RWPE1 (cell line): ENCODE data around the gene GREM2.

Source experiments
- CTCF ChIA-PET: fragments of 350-600 bp; sonication (Branson Sonifier 250); formaldehyde crosslinking; extraction: SDS; loops from one replicate; lab custom pipeline; 2021; lab: Yijun Ruan, JAX
- POLR2A ChIA-PET: fragments of 400-600 bp; formaldehyde crosslinking; extraction: SDS; loops from one replicate; lab custom pipeline; 2020; ENCODE audit warnings: antibody characterized with exemption; ENCODE audit not compliant: low non-redundant PET; lab: Yijun Ruan, JAX
- DNase-seq: peaks from one replicate; pipeline ENCODE4 v3.0.0; 2012; ENCODE audit warnings: low spot score
- H3K27ac ChIP-seq: fragments of 450-650 bp; 2 replicates; pipeline ENCODE4 v1.5.1; 2017
- CTCF ChIP-seq: fragments of 450-650 bp; conservative IDR thresholded peaks from 2 replicates; pipeline ENCODE4 v1.5.1; 2017; ENCODE audit warnings: low read depth, mild to moderate bottlenecking

Gene GREM2

DNA sequence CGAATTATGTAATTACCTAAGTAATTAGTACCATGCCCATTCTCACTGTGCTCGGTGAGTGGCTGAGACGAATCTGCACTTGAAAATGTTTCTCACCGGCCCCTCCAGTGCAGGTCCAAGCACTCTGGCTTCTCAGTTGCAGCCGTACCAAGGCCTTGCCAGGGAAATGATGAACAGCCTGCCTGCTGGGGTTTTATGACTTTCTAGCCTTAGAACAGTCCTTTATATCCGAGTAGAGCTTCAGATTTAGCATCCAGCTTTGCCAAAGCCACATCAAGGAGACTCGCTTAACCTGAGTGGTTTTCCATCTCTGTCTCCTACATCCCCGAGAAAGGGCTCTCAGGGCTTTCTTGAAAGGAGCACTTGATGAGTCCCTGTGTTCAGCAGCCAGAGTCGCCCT, 83.4 kb downstream of the GREM2 start:
- CTCF ChIA-PET = no interaction called here
- no peak for DNase-seq

GRCh38 chr1:240527086-240527485, 84.9 kb downstream of the GREM2 start:
- CTCF ChIA-PET = no interaction called here
- TF ChIP-seq CTCF = no peak
- no peak overlapping the region for H3K27ac ChIP-seq
- POLR2A ChIA-PET = no interaction called here
- no peak for DNase-seq

More for the DNA sequence above, 83.4 kb downstream of the GREM2 start:
- POLR2A ChIA-PET = no interaction called here
- no peak overlapping the region for H3K27ac ChIP-seq
- no peak for TF ChIP-seq CTCF

GRCh38 chr1:240526312-240526711, 85.6 kb downstream of the GREM2 start:
- no peak for TF ChIP-seq CTCF
- CTCF ChIA-PET = interaction anchor here (0.7 kb wide), 1 partner anchor 9 kb away, joined by 3 read pairs; no protein-coding TSS in a partner anchor

DNA sequence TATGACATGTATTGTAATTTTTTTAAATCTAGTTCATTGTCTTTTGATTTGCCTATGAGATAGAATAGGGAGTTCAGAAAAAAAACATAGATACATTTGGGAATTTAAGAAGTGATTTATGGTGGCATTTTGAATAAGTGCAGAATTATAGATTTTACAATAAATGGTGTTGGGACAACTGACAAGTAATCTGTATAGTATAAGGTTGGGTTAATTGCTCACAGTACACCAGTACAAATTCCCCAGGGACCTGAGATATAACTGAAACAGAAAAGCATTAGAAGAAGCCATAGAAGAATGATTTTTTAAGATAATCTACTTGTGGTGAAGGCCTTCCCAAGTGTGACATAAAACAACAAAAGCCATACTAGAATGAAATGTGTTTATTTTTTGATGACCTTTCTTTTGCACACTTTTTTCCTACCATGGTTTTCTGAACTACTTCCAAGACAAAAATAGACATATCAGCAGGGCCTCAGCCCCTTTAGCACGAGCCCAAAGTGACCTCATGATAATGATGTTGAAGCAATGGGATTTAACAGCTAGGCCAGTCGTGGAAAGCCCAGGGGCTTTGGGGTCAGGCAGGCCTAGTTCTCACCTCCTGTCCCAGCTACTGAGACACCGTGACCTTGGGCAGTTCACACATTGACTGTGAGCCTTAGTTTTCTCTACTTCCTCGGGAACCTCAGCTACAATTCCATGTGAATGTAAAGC, 87.4 kb downstream of the GREM2 start:
- TF ChIP-seq CTCF = no peak
- CTCF ChIA-PET = interaction anchor here (0.7 kb wide), 1 partner anchor 203 kb away, joined by 3 read pairs; no protein-coding TSS in a partner anchor
- POLR2A ChIA-PET = no interaction called here
- no peak for DNase-seq
- no peak overlapping the region for H3K27ac ChIP-seq

More at GRCh38 chr1:240526312-240526711, 85.6 kb downstream of the GREM2 start:
- POLR2A ChIA-PET = no interaction called here
- H3K27ac ChIP-seq = no peak overlapping the region
- DNase-seq = no peak

DNA sequence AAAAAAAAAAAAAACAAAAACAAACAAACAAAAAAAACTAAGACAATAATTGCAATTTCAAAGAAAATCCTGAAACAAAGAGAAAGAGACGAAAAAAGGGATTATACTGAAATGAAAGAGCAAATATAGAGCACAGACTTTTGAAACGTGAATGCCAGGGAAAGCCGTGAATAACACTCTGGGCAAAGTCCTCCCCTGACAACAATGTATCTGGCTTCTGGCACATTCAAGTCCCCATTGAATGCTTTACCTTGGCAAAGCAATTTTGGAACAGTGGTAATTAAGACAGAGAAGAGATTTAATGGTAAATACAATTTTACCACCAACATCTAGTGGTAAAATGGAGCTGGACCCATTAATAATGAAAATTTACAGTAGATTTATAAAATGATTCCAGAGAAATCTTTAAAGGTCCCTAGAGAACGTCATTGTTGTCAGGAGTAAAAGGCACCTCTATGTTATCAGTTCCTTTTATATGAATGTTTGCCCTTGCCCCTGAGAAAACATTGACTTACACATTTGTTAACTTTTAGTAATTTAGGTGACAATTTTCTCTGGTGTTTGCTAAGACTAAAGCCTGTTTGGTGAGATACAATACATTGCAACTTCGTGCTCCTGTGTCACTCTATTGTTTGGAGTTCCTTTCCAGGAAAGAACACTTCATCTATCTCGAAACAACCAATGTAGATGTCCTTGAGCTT, 89.7 kb downstream of the GREM2 start:
- DNase-seq = no peak
- POLR2A ChIA-PET = no interaction called here
- CTCF ChIA-PET = no interaction called here
- TF ChIP-seq CTCF = no peak
- H3K27ac ChIP-seq = no peak overlapping the region

DNA sequence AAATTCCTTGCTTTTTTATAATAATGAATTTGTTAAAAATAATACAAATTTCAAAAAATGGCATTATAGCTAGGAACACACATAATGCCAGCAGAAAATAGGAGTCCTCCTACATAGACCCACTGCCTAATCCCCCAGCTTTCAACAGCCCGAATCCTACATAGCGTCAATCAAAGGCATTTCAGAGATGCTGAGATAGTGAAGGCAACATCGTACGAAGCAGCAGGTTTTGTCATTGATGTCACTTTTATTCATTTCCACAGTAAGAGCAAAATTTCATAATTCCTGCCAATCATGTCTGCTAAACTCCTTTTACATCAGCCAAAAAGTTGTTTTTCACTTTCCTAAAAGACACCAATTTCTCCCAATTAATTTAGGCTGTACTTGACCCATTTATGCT, 94.1 kb downstream of the GREM2 start:
- ChIA-PET POLR2A (no interaction called here), CTCF (no interaction called here)
- no peak for DNase-seq
- H3K27ac ChIP-seq = no peak overlapping the region
- no peak for TF ChIP-seq CTCF
